ENCODE measurements around the gene CCR6. TPM values are rescaled to one million over a fixed set of nuclear protein-coding genes. Genes with fewer than 3 reads are reported as not detected.
A peak's percentile ranks its signal among the peaks of the same experiment; 100 is the strongest.

Gene CCR6
- total and polyA plus RNA-seq, 10 donors: 15.5 to 37.0 (median 19.8) TPM

GRCh38 chr6:167125410-167125809 is 2.5 kb downstream of the CCR6 start:
- Histone ChIP-seq H3K4me3 (peak overlapping the region; percentile 21 to 70 (median 40)), H3K27ac (peak overlapping the region in 5 of 8 donors; percentile 50 to 93 (median 89)), H3K9me3 (peaks cover 0 to 5% (median 0%) of the 10 kb centered on the region in 8 donors), H3K36me3 (peaks cover 0 to 16% (median 0%) of the 10 kb centered on the region in 6 donors), H3K4me1 (peaks cover 5 to 91% (median 51%) of the 10 kb centered on the region in 6 donors), H3K27me3 (replicated peaks in 1 of 7) (peaks cover 0 to 8% (median 0%) of the 10 kb centered on the region in 7 donors)
- TF ChIP-seq POLR2A (IDR thresholded peaks at IDR 0.05) (no peak), POLR2AphosphoS5 (IDR thresholded peaks at IDR 0.05) (peak in 2 of 3 donors; percentile 25 to 78), CTCF (IDR thresholded peaks at IDR 0.05 in 8 of 11, conservative IDR thresholded peaks at IDR 0.05 in 3 of 11) (no peak)
- DNase-seq: no peak
- intact Hi-C loops (cut with DNase I; ENCODE audit: low total_unique reads): no loop called here
- 39 to 48% (median 45%) methylated on average over 4 of the region's 4 CpGs for WGBS, 5 donors

GRCh38 chr6:167125855-167126349 is 3.0 kb downstream of the CCR6 start:
- Histone ChIP-seq H3K4me3 (peak overlapping the region in 5 of 8 donors; percentile 25 to 70 (median 46)), H3K27me3 (replicated peaks in 1 of 7) (peaks cover 0 to 8% (median 0%) of the 10 kb centered on the region in 7 donors), H3K36me3 (peaks cover 0 to 16% (median 0%) of the 10 kb centered on the region in 6 donors), H3K4me1 (peaks cover 5 to 91% (median 52%) of the 10 kb centered on the region in 6 donors), H3K9me3 (peaks cover 0 to 5% (median 0%) of the 10 kb centered on the region in 8 donors), H3K27ac (peak overlapping the region in 4 of 8 donors; percentile 18 to 93 (median 90))
- intact Hi-C loops (cut with DNase I; ENCODE audit: low total_unique reads): no loop called here
- WGBS, 5 donors: 70 to 97% (median 89%) methylated on average over 3 of the region's 3 CpGs
- DNase-seq: no peak
- TF ChIP-seq POLR2AphosphoS5 (IDR thresholded peaks at IDR 0.05) (no peak), CTCF (IDR thresholded peaks at IDR 0.05 in 8 of 11, conservative IDR thresholded peaks at IDR 0.05 in 3 of 11) (no peak), POLR2A (IDR thresholded peaks at IDR 0.05) (no peak)

DNA sequence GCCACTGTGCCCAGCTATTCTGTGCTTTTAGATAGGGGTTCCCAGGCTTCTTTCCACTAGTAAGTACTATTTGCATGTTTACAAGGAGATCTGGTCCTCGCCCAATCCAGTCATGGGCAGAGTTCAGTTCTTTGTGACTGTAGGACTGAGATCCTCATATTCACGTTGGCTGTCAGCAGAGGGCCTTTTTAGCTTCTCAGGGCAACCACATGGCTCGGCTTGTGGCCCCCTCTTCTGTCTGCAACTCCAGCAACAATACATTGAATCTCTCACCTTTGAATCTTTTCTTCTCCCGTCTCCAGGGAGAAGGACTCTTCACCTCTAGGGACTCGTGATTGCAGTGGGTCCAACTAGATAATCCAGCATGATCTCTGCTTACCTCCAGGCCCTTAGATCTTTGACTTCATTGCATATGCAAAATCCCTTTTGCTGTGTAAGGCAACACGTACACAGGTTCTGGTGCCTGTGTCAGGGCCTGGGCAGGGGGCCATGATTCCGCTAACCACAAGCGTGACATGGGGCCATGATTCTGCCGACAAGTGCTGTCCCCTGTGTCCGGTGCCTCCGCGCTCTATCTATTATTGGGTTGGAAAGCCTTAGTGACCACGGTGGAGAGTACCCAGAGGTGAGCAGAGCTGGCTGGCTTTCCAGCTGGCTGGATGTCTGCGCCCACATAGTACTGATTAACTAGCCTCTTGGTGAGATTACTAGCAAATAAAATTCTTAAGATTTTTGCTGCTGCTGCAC is 5.1 kb downstream of the CCR6 start:
- Histone ChIP-seq H3K27me3 (replicated peaks in 1 of 7) (no peaks in the 10 kb centered on the region), H3K4me3 (peak overlapping the region in 1 of 8 donors; percentile 19), H3K4me1 (peaks cover 0 to 91% (median 45%) of the 10 kb centered on the region in 6 donors), H3K27ac (peak overlapping the region in 5 of 8 donors; percentile 6 to 89 (median 74)), H3K36me3 (peaks cover 0 to 16% (median 0%) of the 10 kb centered on the region in 6 donors), H3K9me3 (peaks cover 0 to 5% (median 0%) of the 10 kb centered on the region in 8 donors)
- WGBS, 5 donors: 80 to 93% (median 89%) methylated on average over 14 of the region's 14 CpGs
- intact Hi-C loops (cut with DNase I; ENCODE audit: low total_unique reads): no loop called here
- TF ChIP-seq POLR2AphosphoS5 (IDR thresholded peaks at IDR 0.05): no peak
- TF ChIP-seq CTCF (IDR thresholded peaks at IDR 0.05 in 8 of 11, conservative IDR thresholded peaks at IDR 0.05 in 3 of 11): no peak
- TF ChIP-seq POLR2A (IDR thresholded peaks at IDR 0.05): no peak
- DNase-seq: no peak

GRCh38 chr6:167129159-167129558 is 6.3 kb downstream of the CCR6 start:
- Histone ChIP-seq H3K4me3 (no peak overlapping the region), H3K36me3 (peaks cover 0 to 18% (median 0%) of the 10 kb centered on the region in 6 donors), H3K27me3 (replicated peaks in 1 of 7) (no peaks in the 10 kb centered on the region), H3K9me3 (peaks cover 0 to 5% (median 0%) of the 10 kb centered on the region in 8 donors), H3K27ac (peak overlapping the region in 6 of 8 donors; percentile 2 to 89 (median 70)), H3K4me1 (peaks cover 0 to 91% (median 41%) of the 10 kb centered on the region in 6 donors)
- no peak for DNase-seq
- no peak for TF ChIP-seq POLR2A (IDR thresholded peaks at IDR 0.05)
- TF ChIP-seq POLR2AphosphoS5 (IDR thresholded peaks at IDR 0.05): no peak
- no peak for TF ChIP-seq CTCF (IDR thresholded peaks at IDR 0.05 in 8 of 11, conservative IDR thresholded peaks at IDR 0.05 in 3 of 11)
- WGBS, 5 donors: 62 to 72% (median 69%) methylated on average over 6 of the region's 6 CpGs
- intact Hi-C loops (cut with DNase I; ENCODE audit: low total_unique reads): no loop called here

Measured in spleen (tissue), 11 donors.